ENCODE measurements around the gene BMS1.

The BMS1 gene

DNA sequence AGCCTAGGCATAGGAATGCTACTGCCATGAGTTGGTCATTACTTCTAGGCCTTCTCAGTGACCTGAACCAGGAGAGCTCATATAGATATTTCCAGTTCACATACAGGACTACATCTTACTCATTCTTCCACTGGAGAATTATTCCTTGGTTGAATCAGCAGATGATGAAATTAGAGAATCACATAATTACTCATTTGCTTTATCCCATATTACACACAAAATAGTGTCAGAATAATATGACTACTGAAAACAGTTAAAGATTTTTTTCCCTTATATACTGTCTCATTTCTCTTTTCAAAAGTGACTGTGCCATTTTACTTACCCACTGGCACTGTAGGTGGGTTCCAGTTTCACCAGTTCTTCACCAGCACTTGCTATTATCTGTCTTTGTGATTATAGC is 18.5 kb downstream of the BMS1 start:
- peaks cover 94% of the 10 kb centered on the region for H3K36me3 ChIP-seq (ENCODE audit: insufficient read depth, low read length)

DNA sequence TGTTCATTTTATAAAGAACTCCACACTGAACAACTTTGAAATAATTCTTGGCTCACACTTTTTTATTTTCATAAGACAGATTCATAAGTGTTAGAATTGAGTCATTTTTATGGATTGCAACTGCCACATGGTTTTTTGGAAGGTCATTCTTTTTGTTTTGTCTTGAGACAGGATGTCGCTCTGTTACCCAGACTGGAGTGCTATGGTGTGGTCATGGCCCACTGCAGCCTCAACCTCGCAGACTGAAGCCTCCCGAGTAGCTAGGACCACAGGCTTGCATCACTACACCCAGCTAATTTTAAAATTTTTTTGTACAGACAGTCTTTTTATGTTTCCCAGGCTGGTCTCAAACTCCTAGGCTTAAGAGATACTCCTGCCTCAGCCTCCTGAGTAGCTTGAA is 20.3 kb downstream of the BMS1 start:
- peaks cover 93% of the 10 kb centered on the region for H3K36me3 ChIP-seq (ENCODE audit: insufficient read depth, low read length)

More for the DNA sequence above, 18.5 kb downstream of the BMS1 start:
- Histone ChIP-seq H3K79me2 (ENCODE audit: insufficient read depth, low read length) (no peaks in the 10 kb centered on the region), H3F3A (ENCODE audit: insufficient read depth, low read length) (no peaks in the 10 kb centered on the region), H3K4me2 (ENCODE audit: low read length) (no peak overlapping the region), H3K4me3 (ENCODE audit: low read depth, low read length, poor library complexity, severe bottlenecking) (no peak overlapping the region), H3K9me3 (ENCODE audit: low read length) (no peaks in the 10 kb centered on the region), H3K9me2 (ENCODE audit: low read depth, low read length) (no peaks in the 10 kb centered on the region), H3K9ac (ENCODE audit: low read length) (no peak overlapping the region), H3K4me1 (ENCODE audit: insufficient read depth, low read length, severe bottlenecking) (no peaks in the 10 kb centered on the region), H4K20me1 (ENCODE audit: insufficient read depth, low read length) (no peaks in the 10 kb centered on the region), H2AFZ (ENCODE audit: low read length) (no peak overlapping the region), H3K27me3 (ENCODE audit: insufficient read depth, low read length) (no peaks in the 10 kb centered on the region), H3K27ac (ENCODE audit: low read depth, low read length, poor library complexity, severe bottlenecking) (no peak overlapping the region)
- TF ChIP-seq, protein P1, sequence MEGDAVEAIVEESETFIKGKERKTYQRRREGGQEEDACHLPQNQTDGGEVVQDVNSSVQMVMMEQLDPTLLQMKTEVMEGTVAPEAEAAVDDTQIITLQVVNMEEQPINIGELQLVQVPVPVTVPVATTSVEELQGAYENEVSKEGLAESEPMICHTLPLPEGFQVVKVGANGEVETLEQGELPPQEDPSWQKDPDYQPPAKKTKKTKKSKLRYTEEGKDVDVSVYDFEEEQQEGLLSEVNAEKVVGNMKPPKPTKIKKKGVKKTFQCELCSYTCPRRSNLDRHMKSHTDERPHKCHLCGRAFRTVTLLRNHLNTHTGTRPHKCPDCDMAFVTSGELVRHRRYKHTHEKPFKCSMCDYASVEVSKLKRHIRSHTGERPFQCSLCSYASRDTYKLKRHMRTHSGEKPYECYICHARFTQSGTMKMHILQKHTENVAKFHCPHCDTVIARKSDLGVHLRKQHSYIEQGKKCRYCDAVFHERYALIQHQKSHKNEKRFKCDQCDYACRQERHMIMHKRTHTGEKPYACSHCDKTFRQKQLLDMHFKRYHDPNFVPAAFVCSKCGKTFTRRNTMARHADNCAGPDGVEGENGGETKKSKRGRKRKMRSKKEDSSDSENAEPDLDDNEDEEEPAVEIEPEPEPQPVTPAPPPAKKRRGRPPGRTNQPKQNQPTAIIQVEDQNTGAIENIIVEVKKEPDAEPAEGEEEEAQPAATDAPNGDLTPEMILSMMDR (IDR thresholded peaks at IDR 0.05; ENCODE audit: low read length): no peak
- TF ChIP-seq EZH2 (IDR thresholded peaks at IDR 0.05; ENCODE audit: borderline replicate concordance, low read length): no peak

DNA sequence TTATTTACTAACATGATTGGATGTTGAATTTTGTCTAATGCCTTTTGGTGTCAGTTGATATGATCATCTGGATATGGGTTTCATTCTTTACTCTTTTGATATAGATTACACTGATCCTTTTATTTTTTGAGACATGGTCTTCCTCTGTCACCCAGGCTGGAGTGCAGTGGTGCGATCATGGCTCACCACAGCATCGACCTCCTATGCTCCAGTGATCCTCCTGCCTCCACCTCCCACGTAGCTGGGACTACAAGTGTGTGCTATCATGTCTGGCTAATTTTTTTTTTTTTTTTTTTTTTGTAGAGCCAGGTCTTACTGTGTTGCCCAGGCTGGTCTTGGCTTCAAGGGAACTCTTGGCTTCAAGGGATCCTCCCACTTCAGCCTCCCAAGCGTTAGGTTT is 27.1 kb downstream of the BMS1 start:
- no peaks in the 10 kb centered on the region for H3K9me2 ChIP-seq (ENCODE audit: low read depth, low read length)
- H3K27ac ChIP-seq (ENCODE audit: low read depth, low read length, poor library complexity, severe bottlenecking): no peak overlapping the region
- no peaks in the 10 kb centered on the region for H3K4me1 ChIP-seq (ENCODE audit: insufficient read depth, low read length, severe bottlenecking)
- TF ChIP-seq EZH2 (IDR thresholded peaks at IDR 0.05; ENCODE audit: borderline replicate concordance, low read length): no peak
- TF ChIP-seq, protein P1 (IDR thresholded peaks at IDR 0.05; ENCODE audit: low read length): no peak
- no peak overlapping the region for H3K4me2 ChIP-seq (ENCODE audit: low read length)
- no peaks in the 10 kb centered on the region; the same call in 1 of the 2 replicates for H3K79me2 ChIP-seq (ENCODE audit: insufficient read depth, low read length)
- no peaks in the 10 kb centered on the region for H3K27me3 ChIP-seq (ENCODE audit: insufficient read depth, low read length)
- H2AFZ ChIP-seq (ENCODE audit: low read length): no peak overlapping the region
- no peak overlapping the region for H3K4me3 ChIP-seq (ENCODE audit: low read depth, low read length, poor library complexity, severe bottlenecking)
- no peaks in the 10 kb centered on the region for H3K9me3 ChIP-seq (ENCODE audit: low read length)
- H3K9ac ChIP-seq (ENCODE audit: low read length): no peak overlapping the region
- no peaks in the 10 kb centered on the region for H4K20me1 ChIP-seq (ENCODE audit: insufficient read depth, low read length)
- H3F3A ChIP-seq (ENCODE audit: insufficient read depth, low read length): no peaks in the 10 kb centered on the region
- peaks cover 79% of the 10 kb centered on the region for H3K36me3 ChIP-seq (ENCODE audit: insufficient read depth, low read length)

More for the DNA sequence above, 20.3 kb downstream of the BMS1 start:
- Histone ChIP-seq H3F3A (ENCODE audit: insufficient read depth, low read length) (no peaks in the 10 kb centered on the region), H3K79me2 (ENCODE audit: insufficient read depth, low read length) (no peaks in the 10 kb centered on the region), H4K20me1 (ENCODE audit: insufficient read depth, low read length) (no peaks in the 10 kb centered on the region), H2AFZ (ENCODE audit: low read length) (no peak overlapping the region), H3K4me1 (ENCODE audit: insufficient read depth, low read length, severe bottlenecking) (no peaks in the 10 kb centered on the region), H3K4me2 (ENCODE audit: low read length) (no peak overlapping the region), H3K27ac (ENCODE audit: low read depth, low read length, poor library complexity, severe bottlenecking) (no peak overlapping the region), H3K9me2 (ENCODE audit: low read depth, low read length) (no peaks in the 10 kb centered on the region), H3K9ac (ENCODE audit: low read length) (no peak overlapping the region), H3K4me3 (ENCODE audit: low read depth, low read length, poor library complexity, severe bottlenecking) (no peak overlapping the region), H3K9me3 (ENCODE audit: low read length) (no peaks in the 10 kb centered on the region), H3K27me3 (ENCODE audit: insufficient read depth, low read length) (no peaks in the 10 kb centered on the region)
- TF ChIP-seq, protein P1 (IDR thresholded peaks at IDR 0.05; ENCODE audit: low read length): no peak
- TF ChIP-seq EZH2 (IDR thresholded peaks at IDR 0.05; ENCODE audit: borderline replicate concordance, low read length): no peak

All from OCI-LY1 (cell line).